Stomach (tissue), 9 donors: ENCODE results near the gene CIDEB. TPM values are rescaled to one million over a fixed set of nuclear protein-coding genes. Genes with fewer than 3 reads are reported as not detected.

Source experiments
- DNase-seq, 2 donors: peaks; one replicate each; pipeline versions ENCODE4 v3.0.0 to v3.0.0-alpha.2; 2013 to 2019
- H3K27ac ChIP-seq, 5 donors: fragments of 200-600 bp in 4 of 5; sonication (generic) in 4 of 5; one replicate each; pipeline ENCODE4 v1.5.1; 2013 to 2019; ENCODE audit warnings: mild to moderate bottlenecking in 1 of 5, moderate library complexity in 1 of 5
- H3K27me3 ChIP-seq, 3 donors: fragments of 200-600 bp; sonication (generic); one replicate each; pipeline ENCODE4 v1.5.1; 2017 to 2019; ENCODE audit warnings: mixed run types in 1 of 3
- H3K36me3 ChIP-seq, 4 donors: fragments of 200-600 bp; sonication (generic); 1 replicate in 3 of 4; 2 replicates in 1 of 4; pipeline ENCODE4 v1.5.1; 2016 to 2019
- H3K4me1 ChIP-seq, 4 donors: fragments of 200-600 bp; sonication (generic); one replicate each; pipeline ENCODE4 v1.5.1; 2016 to 2019
- H3K4me3 ChIP-seq, 4 donors: fragments of 200-600 bp; sonication (generic) in 3 of 4; one replicate each; pipeline ENCODE4 v1.5.1; 2016 to 2019; ENCODE audit warnings: mild to moderate bottlenecking in 1 of 4
- H3K9me3 ChIP-seq, 4 donors: fragments of 200-600 bp; sonication (generic); one replicate each; pipeline ENCODE4 v1.5.1; 2016 to 2019
- EP300 ChIP-seq: sonication (generic); formaldehyde crosslinking; IDR thresholded peaks from one replicate; pipeline ENCODE4 v1.6.1; 2017; ENCODE audit warnings: antibody characterized with exemption
- POLR2A ChIP-seq, 4 donors: fragments of 450-650 bp; IDR thresholded peaks; one replicate each; pipeline ENCODE4 v1.6.1; 2016; ENCODE audit warnings: antibody characterized with exemption in 4 of 4, control low read depth in 2 of 4, mild to moderate bottlenecking in 1 of 4, moderate library complexity in 1 of 4
- POLR2AphosphoS5 ChIP-seq, 3 donors: sonication (generic); formaldehyde crosslinking; IDR thresholded peaks; one replicate each; pipeline ENCODE4 v1.6.1; 2016; ENCODE audit warnings: antibody characterized with exemption in 3 of 3
- WGBS, 5 donors: extraction: QIAGEN DNeasy Blood & Tissue Kit in 3 of 5; methylation state at CpG; one replicate each; pipeline versions ENCODE4 v1.1.5 to v1.1.7; 2013 to 2018; 5-methylcytosine and 5-hydroxymethylcytosine counted together
- intact Hi-C: fragments of 100-400 bp; cut with DNase I; formaldehyde crosslinking; loops from one replicate; pipeline ENCODE4 v1.15.1; 2023; ENCODE audit warnings: low total_unique reads
- polyA plus RNA-seq, 3 donors: library from polyadenylated mRNA; stranded (reverse); fragments of 200-250 nt; gene quantifications; one replicate each; pipeline ENCODE4 v1.2.3, GENCODE V29; 2013
- total RNA-seq, 5 donors: library from RNA; depleted of rRNA; stranded (reverse); fragments of >200 nt; gene quantifications; one replicate each; pipeline versions ENCODE4 v1.1.0 to v1.2.3, GENCODE V29; 2014 to 2016
- TF ChIP-seq, protein P1 (sequence below), 7 experiments: fragments of 450-650 bp in 4 of 7; fragments of 200-600 bp in 3 of 7; sonication (generic) in 3 of 7; IDR thresholded peaks; one replicate each; pipeline ENCODE4 v1.5.1; 2016 to 2019; ENCODE audit warnings: antibody characterized with exemption in 7 of 7, control low read depth in 2 of 7, mild to moderate bottlenecking in 1 of 7
- donor health status: healthy with polysubstance abuse.
- donor health status: Bipolar disorder and iron deficiency.
- donor health status: healthy.

The CIDEB gene
- total and polyA plus RNA-seq, 8 donors: 5.0 to 14.2 (median 6.4) TPM

DNA sequence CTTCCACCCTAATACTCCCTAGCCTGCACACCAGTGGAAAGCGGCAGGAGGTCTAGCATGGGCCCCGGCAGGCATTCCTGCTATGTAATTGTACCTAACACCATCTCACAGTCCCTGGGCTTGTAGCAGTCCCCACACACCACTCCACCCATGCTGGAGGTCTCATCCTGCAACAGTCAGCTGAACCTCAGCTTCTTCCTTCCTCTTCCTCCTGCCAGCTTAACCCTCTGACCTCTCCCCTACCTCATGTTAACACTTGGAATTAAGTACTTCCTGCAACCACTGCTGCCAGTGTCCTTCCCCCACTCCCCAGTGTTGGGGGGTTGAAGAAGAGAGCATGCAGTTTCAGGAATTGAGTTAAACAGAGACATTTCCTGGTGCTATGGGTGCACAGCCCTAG lies 19.5 kb upstream of the CIDEB start:
- H3K36me3 ChIP-seq: no peaks in the 10 kb centered on the region
- TF ChIP-seq, protein P1, sequence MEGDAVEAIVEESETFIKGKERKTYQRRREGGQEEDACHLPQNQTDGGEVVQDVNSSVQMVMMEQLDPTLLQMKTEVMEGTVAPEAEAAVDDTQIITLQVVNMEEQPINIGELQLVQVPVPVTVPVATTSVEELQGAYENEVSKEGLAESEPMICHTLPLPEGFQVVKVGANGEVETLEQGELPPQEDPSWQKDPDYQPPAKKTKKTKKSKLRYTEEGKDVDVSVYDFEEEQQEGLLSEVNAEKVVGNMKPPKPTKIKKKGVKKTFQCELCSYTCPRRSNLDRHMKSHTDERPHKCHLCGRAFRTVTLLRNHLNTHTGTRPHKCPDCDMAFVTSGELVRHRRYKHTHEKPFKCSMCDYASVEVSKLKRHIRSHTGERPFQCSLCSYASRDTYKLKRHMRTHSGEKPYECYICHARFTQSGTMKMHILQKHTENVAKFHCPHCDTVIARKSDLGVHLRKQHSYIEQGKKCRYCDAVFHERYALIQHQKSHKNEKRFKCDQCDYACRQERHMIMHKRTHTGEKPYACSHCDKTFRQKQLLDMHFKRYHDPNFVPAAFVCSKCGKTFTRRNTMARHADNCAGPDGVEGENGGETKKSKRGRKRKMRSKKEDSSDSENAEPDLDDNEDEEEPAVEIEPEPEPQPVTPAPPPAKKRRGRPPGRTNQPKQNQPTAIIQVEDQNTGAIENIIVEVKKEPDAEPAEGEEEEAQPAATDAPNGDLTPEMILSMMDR (IDR thresholded peaks at IDR 0.05): no peak
- TF ChIP-seq POLR2A (IDR thresholded peaks at IDR 0.05) (no peak), EP300 (no peak), POLR2AphosphoS5 (IDR thresholded peaks at IDR 0.05) (no peak)
- H3K27ac ChIP-seq: peak overlapping the region in 1 of 5 donors; percentile 42
- DNase-seq: no peak
- H3K4me1 ChIP-seq: peaks cover 7 to 47% (median 14%) of the 10 kb centered on the region in 4 donors
- intact Hi-C loops: no loop called here
- no peak overlapping the region for H3K4me3 ChIP-seq
- WGBS, 5 donors: 70 to 92% (median 83%) methylated on average over 2 of the region's 2 CpGs
- H3K9me3 ChIP-seq: no peaks in the 10 kb centered on the region
- H3K27me3 ChIP-seq: no peaks in the 10 kb centered on the region

DNA sequence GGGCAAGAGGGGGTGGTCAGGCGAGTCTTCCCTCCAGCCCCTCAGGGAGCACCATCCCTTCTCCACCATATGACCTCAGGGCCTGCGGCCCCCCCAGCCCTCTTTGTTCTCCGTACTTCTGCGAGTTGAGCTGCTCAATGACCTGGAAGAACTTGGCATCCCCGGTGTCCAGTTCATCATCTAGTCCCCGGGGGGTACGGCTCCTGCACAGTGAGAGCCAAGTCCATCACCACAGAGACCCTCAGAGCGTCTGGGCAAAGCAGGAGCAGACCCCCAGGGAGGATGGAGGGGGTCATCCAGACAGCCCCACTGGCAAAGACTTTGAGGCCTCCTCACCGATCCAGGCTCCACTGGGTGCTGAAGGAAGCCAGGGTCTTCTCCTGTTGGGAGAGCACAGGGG lies 18.2 kb upstream of the CIDEB start:
- H3K9me3 ChIP-seq: no peaks in the 10 kb centered on the region
- H3K4me1 ChIP-seq: peaks cover 0 to 35% (median 4%) of the 10 kb centered on the region in 4 donors
- TF ChIP-seq POLR2AphosphoS5 (IDR thresholded peaks at IDR 0.05) (no peak), POLR2A (IDR thresholded peaks at IDR 0.05) (no peak), EP300 (no peak)
- TF ChIP-seq, protein P1 (IDR thresholded peaks at IDR 0.05): no peak
- no peak for DNase-seq
- no peak overlapping the region for H3K27ac ChIP-seq
- no peak overlapping the region for H3K4me3 ChIP-seq
- WGBS, 5 donors: 79 to 89% (median 83%) methylated on average over 8 to 9 of the region's 9 CpGs
- no peaks in the 10 kb centered on the region for H3K27me3 ChIP-seq
- peaks cover 0 to 5% (median 0%) of the 10 kb centered on the region in 4 donors for H3K36me3 ChIP-seq
- intact Hi-C loops: no loop called here

DNA sequence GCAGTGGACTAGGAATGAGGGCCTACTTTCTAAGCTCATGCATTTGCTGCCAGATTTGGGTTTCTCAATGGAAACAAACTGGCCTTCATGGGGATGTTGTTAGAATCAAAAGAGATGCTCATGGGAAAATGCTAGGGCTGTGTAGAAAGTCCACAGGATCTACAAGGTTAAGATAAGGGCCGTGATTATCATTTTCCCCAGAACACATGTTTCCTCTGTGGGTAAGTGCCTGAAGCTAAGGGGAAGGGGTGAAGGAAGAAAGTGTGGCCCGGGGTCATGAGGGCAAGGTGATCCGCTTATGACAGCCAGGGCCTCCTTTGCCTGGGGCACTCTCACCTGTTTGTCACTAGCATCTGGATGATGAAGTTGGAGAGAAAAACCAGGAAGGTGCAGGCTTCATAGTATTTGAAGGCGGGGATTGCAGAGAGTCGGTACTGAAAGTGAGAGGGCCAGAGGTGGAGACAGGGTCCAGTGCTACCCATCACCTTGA lies 17.3 kb upstream of the CIDEB start:
- intact Hi-C loops: no loop called here
- H3K4me1 ChIP-seq: peaks cover 0 to 31% (median 4%) of the 10 kb centered on the region in 4 donors
- no peak overlapping the region for H3K27ac ChIP-seq
- no peak for DNase-seq
- no peaks in the 10 kb centered on the region for H3K9me3 ChIP-seq
- H3K36me3 ChIP-seq: peaks cover 0 to 5% (median 0%) of the 10 kb centered on the region in 4 donors
- WGBS, 5 donors: 78 to 83% (median 80%) methylated on average over 5 of the region's 5 CpGs
- no peaks in the 10 kb centered on the region for H3K27me3 ChIP-seq
- TF ChIP-seq, protein P1 (IDR thresholded peaks at IDR 0.05): no peak
- TF ChIP-seq EP300 (no peak), POLR2AphosphoS5 (IDR thresholded peaks at IDR 0.05) (no peak), POLR2A (IDR thresholded peaks at IDR 0.05) (no peak)
- H3K4me3 ChIP-seq: no peak overlapping the region

DNA sequence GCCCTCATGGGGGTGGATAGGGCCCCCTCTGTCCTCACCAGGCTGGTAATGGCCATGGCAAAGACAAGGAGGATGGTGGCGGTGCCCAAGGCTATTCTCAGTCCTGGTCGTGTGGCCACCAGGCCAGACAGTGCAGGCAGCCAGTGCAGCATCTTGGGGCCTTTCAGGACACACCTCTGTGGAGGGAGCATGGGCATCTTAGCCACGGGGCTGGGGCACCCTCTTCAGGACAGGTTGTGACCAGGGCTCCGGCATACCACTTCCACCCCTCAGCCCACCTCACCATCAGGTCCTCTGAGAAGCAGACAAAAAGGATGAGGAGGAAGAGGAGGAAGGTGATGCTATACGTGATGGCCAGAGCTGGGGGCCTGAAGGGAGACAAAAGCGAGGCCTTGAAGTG lies 16.2 kb upstream of the CIDEB start:
- Histone ChIP-seq H3K4me1 (peaks cover 0 to 24% (median 4%) of the 10 kb centered on the region in 4 donors), H3K27ac (no peak overlapping the region), H3K4me3 (no peak overlapping the region), H3K36me3 (peaks cover 0 to 5% (median 0%) of the 10 kb centered on the region in 4 donors), H3K9me3 (no peaks in the 10 kb centered on the region), H3K27me3 (peaks cover 0 to 9% (median 0%) of the 10 kb centered on the region in 3 donors)
- WGBS, 5 donors: 75 to 83% (median 77%) methylated on average over 5 to 6 of the region's 6 CpGs
- TF ChIP-seq, protein P1 (IDR thresholded peaks at IDR 0.05): no peak
- TF ChIP-seq POLR2AphosphoS5 (IDR thresholded peaks at IDR 0.05): no peak
- no peak for TF ChIP-seq POLR2A (IDR thresholded peaks at IDR 0.05)
- no peak for TF ChIP-seq EP300
- DNase-seq: no peak
- intact Hi-C loops: no loop called here
